AML-193 (cell line): ENCODE measurements around the gene CXCR5.
"Not testable (repeated sequence)": the region's sequence is repeated elsewhere in the genome, so short reads cannot be mapped to it uniquely, and the experiment has no call there.

ENCODE experiments used
- DNase-seq, 2 experiments: peaks; one replicate each; lab custom pipeline; 2025; lab: John Stamatoyannopoulos, UW

The CXCR5 gene, protein sequence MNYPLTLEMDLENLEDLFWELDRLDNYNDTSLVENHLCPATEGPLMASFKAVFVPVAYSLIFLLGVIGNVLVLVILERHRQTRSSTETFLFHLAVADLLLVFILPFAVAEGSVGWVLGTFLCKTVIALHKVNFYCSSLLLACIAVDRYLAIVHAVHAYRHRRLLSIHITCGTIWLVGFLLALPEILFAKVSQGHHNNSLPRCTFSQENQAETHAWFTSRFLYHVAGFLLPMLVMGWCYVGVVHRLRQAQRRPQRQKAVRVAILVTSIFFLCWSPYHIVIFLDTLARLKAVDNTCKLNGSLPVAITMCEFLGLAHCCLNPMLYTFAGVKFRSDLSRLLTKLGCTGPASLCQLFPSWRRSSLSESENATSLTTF

DNA sequence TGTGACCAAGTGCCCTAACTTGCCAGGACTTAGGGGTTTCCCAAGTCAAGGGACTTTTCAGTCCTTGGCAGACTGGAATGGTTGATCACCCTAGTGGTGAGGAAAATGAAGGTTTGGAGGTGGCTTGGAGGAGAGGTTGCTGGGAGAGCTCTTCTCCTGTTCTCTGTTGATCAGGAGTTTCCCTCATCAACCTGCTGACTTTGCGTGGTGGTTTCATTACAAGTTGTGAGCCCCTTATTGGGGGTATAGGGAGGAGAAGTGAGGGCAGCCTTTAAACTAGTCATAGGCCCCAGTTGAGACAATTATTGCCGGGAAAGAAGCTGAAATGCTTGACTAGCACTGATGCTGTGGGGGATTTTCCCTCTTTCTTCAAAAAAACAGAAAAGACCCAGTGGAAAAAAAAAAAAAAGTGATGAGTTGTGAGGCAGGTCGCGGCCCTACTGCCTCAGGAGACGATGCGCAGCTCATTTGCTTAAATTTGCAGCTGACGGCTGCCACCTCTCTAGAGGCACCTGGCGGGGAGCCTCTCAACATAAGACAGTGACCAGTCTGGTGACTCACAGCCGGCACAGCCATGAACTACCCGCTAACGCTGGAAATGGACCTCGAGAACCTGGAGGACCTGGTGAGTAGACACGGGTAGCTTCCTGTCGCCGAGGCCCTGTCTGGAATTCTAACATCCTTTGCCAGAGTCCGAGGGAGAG is at the start of gene CXCR5:
Gene CXCR5 (plus strand): TSS at position 525 of the 704 bp plus-strand sequence. CDS start 50 bp downstream, at position 575.
- DNase-seq, result no peak

DNA sequence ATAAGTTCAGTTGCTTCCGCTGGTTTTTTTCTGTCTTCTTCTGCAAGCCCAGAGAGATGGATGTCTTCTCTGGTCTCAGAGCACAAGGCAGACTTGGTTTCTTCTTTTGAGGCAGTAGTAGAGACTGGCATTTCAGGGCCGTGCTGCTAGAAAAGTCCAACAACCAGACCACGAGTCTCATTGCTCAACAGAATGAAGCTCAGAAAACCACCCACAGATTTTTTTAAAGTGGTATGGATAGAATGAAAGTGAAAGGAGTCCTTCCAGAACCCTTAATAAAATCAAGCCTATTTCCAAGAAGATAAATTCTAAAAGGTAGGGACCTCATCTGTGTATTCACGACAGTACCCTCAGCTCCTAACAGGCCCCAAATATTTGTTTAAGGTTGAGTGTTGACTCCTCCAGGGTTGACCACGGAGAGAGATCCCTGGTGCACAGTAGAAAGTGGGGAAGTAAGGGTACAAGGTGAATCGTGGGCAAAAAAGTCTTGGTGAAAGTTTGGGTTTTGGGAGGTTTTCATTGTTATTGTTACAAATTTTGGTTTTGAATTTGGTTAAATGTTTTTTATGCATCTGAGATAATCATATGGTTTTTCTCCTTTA is 49.2 kb upstream of the CXCR5 start:
- no peak for DNase-seq

DNA sequence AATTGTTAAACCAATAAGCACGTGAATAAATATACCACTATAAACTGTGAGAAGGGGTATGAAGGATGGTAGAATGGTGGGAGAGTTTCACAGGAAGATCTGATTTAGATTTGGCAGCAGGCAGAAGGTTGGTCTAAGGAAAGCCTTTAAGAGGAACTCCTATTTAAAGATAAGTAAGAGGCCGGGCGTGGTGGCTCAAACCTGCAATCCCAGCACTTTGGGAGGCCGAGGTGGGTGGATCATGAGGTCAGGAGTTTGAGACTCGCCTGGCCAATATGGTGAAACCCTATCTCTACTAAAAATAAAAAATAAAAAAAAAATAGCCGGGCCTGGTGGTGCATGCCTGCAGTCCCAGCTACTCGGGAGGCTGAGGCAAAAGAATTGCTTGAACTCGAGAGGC is 45.8 kb upstream of the CXCR5 start:
- no peak for DNase-seq

DNA sequence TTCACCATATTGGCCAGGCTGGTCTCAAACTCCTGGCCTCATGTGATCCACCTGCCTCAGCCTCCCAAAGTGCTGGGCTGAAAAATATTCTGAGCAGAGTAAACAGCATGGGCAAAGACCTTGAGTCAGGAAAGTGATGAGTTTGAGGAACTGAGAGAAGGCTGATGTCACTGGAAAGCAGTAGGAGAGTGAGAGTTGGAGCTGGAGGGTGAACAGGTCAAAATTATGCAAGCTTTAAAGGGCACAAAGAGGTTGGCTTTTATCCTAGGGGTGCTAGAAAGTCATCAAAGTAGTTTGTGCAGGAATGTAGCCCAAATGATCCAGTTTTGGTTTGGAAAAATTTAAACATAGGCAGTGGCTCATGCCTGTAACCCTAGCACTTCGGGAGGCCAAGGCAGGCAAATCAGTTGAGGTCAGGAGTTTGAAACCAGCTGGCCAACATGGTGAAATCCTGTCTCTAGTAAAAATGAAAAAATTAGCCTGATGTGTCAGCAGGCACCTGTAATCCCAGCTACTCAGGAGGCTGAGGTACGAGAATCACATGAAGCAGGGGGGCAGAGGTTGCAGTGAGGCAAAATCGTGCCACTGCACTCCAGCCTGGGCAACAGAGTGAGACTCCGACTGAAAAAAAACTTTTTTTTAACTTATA is 44.7 kb upstream of the CXCR5 start:
- peak in 1 of 2 experiments; percentile 10 for DNase-seq

DNA sequence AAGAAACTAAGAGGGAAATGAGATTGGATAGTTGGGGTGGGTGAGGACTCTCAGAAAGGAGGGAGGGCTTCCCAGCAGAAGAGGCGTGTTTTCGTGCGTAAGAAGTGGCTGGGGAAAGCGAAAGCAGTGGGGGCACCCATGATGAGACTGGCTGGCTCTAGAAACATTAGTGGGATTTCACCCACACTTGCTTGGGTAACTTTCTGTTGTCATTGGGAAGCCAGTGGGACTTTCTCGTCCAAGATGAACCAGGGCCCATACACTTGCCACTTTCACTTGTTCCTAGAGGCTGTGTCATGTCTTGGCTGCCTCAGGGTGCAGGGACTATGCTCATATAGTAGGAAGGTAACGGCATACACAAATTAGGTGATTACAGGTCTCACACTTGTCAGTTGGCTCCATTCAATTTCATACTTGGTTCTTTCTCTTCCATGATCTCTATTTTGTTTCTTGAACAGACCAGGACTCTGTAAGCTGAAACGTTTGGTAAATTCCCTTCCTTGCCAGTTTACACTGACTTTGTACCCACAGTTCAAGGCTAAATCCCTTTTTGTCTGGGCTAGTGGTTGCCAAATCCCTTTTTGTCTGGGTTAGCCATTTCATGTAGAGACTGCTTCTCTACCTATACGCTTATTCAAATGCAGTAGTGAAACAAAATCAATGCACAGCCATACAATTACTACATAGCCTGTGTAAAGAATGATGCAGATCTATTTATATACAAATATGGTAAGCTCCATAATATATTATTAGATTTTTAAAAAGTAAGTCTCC is 42.0 kb upstream of the CXCR5 start:
- no peak for DNase-seq

DNA sequence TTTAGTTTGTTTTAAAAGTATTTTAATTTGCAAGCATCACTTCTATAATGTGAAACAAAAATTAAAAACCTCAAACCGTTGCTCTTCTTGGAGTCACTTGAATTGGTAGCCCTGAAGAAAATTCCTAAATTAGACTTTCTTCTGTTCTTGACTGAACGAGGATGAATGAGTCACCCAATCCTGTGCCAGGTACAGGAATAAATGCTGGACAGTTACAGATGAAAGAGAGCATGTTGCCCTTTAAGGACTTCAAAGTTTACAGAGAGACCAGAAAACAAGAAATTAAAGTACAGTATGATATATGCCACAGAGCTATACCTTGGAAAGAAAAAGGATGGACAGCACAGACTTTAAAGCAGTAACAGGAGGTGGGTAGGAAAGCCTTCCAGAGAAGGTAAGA is 41.3 kb upstream of the CXCR5 start:
- no peak for DNase-seq

DNA sequence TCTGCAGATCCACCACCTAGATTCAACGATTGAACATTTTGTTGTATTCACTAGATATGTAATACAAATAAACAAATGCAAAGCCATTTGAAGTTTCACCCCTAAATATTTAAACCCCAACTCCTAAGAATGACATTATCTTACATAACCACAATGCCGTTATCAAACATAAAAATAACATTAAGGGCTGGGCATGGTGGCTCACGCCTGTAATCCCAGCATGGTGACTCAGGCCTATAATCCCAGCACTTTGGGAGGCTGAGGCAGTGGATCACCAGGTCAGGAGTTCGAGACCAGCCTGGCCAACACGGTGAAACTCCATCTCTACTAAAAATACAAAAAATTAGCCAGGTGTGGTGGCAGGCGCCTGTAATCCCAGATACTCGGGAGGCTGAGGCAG is 40.8 kb upstream of the CXCR5 start:
- DNase-seq, result not testable (repeated sequence)

DNA sequence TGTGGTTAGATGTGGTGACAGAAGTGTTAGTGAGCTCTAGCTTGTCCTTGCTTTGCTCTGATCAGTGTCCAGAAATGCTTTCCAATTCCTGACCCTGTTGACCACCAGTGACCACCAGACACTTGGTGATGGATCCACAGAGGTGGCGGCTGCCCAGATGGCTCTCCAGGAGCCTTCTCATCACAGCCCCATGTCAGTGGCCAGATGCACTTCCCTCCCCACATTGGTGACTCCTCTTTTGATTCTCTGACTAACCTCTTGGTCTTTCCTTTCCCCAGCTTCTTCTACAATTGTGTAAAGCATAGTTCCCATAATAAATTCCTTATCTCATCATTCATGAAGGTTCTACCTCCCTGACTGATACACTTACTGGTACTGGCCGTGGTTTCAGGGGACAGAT is 40.1 kb upstream of the CXCR5 start:
- no peak for DNase-seq

DNA sequence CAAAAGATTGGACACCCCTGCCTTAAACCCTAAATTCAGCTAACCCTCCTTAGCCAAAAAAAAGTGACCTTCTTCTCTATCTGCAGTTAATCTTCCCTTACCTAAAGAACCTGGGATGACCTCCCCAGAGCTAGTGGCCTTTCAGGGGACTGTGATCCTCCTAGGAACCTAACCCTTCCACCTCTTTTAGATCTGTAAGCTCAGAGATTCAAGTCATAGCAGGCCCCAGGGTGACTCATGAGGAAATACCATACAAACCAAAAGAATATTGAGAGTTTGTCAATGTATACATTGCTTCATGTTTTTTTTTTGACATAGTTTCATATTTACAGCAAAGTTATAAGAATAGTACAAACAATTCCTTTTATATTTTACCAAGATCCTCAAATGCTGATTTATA is 38.3 kb upstream of the CXCR5 start:
- DNase-seq, result no peak

DNA sequence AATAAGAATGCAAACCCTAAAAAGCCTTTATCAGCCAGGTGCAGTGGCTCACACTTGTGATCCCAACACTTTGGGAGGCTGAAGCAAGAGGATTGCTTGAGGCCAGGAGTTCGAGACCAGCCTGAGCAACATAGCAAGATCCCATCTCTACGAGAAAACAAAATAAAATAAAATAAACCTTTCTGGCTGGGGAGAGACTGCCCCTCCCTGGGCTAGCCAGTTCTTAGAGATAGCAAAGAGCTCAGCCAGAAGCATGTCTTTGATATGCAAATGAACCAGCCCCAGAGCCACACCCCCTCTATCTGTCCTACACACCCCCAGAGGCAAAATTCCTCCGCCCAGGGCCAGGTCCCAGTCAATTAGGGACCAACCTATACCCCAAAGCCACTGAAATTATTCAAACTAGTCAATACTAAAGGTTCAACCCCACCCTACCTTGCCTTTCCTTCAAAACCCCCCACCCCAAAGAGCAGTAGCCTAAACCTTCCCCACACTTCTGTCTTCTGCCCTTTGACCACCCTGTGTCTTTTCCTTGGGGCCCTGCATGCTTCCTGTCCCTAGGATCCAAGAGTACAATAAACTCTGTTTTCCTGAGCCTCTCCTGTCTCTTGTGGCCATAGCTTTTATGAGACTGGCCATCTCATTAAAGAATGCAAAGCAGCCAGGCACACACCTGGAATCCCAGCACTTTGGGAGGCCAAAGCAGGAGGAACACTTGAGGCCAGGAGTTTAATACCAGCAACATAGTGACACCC is 37.3 kb upstream of the CXCR5 start:
- DNase-seq, result no peak

DNA sequence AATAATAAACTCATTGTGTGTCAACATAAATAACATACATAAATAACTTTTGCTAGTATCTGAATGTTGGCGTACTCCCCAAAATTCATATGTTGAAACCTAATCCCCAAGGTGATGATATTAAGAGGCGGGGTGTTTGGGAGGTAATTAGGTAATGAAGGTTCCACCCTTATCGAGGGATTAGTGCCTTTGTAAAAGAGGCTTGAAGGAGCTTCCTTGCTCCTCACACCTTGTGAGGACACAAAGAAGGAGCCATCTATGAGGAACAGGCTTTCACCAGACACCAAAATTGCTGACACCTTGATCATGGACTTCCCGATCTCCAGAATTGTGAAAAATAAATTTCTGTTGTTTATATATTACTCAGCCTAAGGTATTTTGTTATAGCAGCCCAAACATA is 33.9 kb upstream of the CXCR5 start:
- no peak for DNase-seq

DNA sequence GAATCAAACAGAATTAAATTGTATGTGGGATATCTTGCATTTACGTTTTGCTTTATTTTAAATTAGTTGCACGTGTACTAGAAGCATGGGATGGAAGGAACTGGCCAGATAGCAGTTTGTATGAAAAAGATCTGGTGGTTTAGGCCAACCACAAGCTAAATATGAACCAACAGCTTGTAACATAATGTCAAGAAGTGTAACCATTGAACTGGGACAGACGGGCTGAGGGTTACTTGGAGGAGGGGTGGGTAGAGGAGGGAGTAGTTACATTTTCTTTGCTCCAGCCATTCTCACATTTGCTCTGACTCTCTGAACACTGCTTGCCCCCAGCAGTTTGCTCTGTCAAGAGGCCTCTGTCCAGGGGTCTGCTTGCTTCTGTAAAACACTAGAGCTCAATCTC is 31.7 kb upstream of the CXCR5 start:
- no peak for DNase-seq

DNA sequence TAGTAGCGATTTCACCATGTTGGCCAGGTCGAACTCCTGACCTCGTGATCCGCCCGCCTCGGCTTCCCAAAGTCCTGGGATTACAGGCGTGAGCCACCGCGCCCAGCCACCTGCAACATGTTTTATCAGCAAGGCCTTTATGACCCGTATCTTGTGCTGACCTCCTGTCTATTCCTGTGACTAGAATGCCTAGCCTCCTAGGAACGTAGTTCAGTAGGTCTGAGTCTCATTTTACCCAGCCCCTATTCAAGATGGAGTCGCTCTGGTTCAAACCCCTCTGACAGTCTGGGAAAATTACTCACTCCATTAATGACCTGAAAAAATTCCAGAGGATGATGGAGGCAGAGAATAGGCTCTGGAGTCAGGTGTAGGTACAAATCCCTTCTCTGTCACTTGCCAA is 30.0 kb upstream of the CXCR5 start:
- no peak for DNase-seq

DNA sequence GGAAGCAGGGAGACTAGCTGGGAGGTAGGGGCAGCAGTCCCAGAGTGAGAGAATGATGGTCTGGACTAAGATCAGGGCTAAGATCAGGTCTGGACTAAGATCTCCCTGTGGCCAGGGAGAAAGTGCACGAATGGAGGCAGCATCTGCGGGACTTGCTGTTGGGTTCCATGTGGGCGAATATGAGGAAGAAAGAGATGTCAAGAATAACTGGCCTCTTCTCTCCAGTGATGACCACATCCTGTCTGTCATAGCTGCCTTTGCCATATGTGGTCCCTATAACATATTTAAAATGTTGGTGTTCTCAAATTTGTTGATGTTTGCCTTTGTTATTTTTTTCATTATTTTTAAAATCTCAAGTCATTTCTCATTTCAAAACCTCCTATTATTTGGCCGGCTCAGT is 27.4 kb upstream of the CXCR5 start:
- peak; percentile 13 to 16 for DNase-seq

DNA sequence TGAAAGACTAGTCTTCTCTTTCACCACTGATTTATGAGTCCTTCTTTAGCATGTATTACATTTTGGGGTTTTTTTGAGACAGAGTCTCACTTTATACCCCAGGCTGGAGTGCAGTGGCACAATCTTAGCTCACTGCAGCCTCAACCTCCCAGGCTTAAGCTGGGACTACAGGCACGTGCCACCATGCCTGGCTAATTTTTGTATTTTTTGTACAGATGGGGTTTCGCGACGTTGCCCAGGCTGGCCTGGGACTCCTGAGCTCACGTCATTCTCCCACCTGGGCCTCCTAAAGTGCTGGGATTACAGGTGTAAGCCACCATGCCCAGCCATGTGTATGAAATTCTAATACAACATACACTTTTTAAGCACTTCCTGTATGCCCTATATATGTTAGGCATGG is 26.3 kb upstream of the CXCR5 start:
- no peak for DNase-seq

DNA sequence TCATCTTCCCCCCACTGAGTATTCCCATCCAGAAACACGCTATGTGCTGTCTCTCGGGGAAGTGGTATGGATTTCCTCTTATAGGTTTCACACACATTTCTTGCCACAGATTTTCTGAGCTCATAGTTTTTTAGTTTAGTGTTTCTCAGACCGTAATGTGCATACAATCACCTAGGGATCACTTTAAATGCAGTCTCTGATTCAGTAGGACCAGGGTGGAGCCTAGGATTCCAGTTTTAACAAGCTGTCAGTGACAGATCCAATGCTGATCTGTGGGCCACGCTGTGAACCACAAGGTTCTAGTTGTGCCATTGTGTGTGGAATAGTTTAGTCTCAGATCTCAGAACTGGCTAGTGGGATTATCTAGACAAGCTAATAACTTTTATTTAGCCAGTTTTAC is 23.7 kb upstream of the CXCR5 start:
- no peak for DNase-seq

DNA sequence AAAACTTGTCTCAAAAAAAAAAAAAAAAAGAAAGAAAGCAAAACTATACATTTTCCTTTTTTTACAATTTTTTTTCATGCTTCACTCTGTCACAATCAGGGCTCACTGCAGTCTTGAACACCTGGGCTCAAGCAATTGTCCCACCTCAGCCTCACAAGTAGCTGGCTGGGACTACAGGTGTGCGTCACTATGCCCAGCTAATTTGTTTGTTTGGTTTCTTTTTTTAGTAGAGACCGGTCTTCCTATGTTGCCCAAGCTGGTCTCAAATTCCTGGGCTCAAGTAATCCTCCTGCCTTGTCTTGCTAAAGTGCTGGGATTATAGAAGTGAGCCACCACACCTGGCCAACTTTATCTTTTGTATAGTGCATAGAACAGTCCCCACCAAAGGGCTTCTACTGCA is 15.0 kb upstream of the CXCR5 start:
- DNase-seq, result no peak

DNA sequence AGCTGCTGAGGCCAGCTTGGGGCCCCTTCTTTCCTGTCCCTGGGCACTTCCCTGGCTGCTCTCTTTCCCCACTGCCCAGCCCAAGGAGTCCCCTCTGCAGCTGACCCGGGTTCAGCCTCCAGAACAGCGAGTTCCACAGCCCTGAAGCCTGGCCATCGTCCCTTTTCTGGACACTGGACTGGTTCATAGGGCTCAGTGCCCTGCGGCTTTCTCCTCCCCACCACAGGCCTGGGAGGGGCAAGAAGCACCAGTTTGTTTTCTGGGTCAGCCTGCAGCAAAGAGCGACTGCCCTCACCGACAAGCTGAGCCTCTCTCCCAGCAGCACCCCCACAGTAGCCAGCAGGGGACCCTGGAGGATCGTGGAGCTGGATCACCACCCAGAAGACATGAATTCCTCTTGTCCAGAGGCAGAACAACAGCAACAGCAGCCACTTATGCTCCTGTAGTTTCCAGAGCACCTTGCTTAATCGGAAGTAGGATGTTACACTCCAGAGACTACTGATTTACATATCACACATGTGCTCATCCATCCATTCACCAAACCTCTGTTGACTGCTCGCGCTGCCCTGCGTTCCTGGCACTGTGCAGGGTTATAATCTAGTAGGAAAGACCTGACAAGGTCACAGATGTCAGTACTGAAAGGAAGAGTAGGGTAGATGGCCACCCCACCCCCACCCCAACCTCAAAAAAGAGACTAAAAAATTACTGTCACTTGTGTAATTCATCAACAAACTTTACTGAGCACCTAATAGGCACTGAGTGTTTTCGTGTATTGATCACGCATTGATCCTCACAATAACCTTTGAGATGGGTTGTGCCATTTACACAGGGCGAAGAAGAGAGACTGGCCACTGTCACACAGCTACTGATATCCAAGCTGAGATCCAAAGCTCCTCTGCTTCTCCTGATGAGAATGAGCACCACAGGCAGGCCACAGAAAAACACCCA is 13.0 kb upstream of the CXCR5 start:
- DNase-seq, result no peak

DNA sequence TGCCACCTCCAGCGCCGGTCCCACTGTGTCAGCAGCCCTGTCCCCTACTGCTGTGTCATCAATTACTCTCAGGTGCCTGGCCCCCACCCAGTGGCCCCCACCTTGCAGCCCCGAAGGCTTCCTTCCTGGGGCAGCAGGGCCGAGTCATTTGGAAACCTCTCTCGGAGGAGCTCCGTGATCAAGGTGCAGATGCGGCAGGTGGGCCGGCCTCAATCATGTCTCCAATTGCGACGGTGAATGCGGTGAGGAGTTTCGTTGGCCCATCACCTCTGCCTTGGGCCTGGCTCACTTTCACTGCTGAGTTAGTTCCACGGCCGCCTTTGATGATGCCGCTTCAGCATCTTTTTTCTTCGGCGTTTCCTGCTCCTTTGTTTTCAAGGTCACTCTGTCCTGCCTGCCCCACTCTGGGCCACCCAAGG is 11.3 kb upstream of the CXCR5 start:
- DNase-seq, result no peak

DNA sequence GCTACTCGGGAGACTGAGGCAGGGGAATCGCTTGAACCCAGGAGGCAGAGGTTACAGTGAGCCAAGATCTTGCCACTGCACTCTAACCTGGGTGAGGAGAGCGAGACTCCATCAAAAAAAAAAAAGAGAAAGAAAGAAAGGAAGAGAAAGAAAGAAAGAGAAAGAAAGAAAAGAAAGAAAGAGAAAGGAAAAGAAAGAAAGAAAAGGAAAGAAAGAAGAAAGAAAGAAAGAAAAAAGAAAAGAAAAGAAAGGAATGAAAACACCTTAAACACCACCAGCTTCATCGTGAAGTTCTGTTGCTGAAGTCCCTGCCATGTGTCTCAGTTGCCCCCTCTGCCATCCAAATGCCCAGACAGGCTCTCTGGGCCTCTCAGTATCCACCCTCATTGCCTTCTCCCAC is 9.9 kb upstream of the CXCR5 start:
- DNase-seq, result no peak
